ENCODE measurements around the gene SLC30A1. TPM values are rescaled to one million over a fixed set of nuclear protein-coding genes. Genes with fewer than 3 reads are reported as not detected.

Gene SLC30A1
- total and polyA plus RNA-seq, 2 of the 13 experiments (the other 11 are each of a cell fraction or from before 2014, with no cell fraction given) = 5.9 to 24.4 TPM

DNA sequence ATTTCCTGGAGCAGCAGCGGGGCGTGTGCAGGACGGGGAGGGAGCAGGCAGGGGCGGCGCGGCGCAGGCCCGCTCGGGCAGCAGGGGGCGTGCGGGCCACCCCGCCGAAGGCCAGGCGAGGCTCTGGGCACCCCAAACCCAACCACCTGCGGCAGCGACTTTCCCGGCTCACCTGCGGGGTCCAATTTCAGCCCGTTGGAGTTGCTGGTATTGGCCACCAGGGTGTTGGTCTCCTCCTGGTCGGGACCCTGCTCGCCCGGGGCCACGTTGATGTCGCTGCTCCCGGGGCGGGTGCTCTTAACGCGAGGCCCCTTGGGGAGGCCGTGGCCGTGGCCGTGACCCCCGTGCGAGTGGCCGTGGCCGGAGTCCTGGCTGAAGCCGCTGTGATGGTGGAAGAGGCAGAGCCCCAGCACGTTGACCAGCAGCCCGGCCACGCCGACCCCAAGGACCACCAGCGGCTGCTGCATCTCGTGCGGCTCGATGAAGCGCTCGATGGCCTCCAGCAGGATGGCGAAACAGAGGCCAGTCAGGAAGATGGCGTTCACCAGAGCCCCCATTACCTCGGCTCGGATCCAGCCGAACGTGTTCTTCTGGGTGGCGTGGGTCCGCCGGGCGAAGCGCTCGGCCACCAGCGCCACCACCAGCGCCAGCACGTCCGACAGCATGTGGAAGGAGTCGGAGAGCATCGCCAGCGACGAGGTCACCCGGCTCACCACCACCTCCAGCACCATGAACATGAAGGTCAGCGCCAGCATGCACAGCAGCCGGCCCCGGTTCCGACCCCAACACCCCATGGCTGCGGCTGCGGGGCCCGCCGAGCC is 932 bp downstream of the SLC30A1 start (continued):
- TF ChIP-seq, protein P1, sequence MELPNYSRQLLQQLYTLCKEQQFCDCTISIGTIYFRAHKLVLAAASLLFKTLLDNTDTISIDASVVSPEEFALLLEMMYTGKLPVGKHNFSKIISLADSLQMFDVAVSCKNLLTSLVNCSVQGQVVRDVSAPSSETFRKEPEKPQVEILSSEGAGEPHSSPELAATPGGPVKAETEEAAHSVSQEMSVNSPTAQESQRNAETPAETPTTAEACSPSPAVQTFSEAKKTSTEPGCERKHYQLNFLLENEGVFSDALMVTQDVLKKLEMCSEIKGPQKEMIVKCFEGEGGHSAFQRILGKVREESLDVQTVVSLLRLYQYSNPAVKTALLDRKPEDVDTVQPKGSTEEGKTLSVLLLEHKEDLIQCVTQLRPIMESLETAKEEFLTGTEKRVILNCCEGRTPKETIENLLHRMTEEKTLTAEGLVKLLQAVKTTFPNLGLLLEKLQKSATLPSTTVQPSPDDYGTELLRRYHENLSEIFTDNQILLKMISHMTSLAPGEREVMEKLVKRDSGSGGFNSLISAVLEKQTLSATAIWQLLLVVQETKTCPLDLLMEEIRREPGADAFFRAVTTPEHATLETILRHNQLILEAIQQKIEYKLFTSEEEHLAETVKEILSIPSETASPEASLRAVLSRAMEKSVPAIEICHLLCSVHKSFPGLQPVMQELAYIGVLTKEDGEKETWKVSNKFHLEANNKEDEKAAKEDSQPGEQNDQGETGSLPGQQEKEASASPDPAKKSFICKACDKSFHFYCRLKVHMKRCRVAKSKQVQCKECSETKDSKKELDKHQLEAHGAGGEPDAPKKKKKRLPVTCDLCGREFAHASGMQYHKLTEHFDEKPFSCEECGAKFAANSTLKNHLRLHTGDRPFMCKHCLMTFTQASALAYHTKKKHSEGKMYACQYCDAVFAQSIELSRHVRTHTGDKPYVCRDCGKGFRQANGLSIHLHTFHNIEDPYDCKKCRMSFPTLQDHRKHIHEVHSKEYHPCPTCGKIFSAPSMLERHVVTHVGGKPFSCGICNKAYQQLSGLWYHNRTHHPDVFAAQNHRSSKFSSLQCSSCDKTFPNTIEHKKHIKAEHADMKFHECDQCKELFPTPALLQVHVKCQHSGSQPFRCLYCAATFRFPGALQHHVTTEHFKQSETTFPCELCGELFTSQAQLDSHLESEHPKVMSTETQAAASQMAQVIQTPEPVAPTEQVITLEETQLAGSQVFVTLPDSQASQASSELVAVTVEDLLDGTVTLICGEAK (IDR thresholded peaks at IDR 0.05) = no peak
- TF ChIP-seq, protein P1 (CRISPR knock-in tag; IDR thresholded peaks at IDR 0.05) = no peak
- TF ChIP-seq, protein P2, sequence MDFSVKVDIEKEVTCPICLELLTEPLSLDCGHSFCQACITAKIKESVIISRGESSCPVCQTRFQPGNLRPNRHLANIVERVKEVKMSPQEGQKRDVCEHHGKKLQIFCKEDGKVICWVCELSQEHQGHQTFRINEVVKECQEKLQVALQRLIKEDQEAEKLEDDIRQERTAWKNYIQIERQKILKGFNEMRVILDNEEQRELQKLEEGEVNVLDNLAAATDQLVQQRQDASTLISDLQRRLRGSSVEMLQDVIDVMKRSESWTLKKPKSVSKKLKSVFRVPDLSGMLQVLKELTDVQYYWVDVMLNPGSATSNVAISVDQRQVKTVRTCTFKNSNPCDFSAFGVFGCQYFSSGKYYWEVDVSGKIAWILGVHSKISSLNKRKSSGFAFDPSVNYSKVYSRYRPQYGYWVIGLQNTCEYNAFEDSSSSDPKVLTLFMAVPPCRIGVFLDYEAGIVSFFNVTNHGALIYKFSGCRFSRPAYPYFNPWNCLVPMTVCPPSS (IDR thresholded peaks at IDR 0.05) = no peak
- TF ChIP-seq MAF1 (CRISPR knock-in tag; IDR thresholded peaks at IDR 0.05; ENCODE audit: borderline replicate concordance) = 0 out of 2 replicates have a peak, but pooled peaks have one; percentile 28
- no peak for TF ChIP-seq ZFP62 (CRISPR knock-in tag; IDR thresholded peaks at IDR 0.05)
- TF ChIP-seq ZFP36 (IDR thresholded peaks at IDR 0.05; ENCODE audit: borderline replicate concordance, low read depth, low read length, partially characterized antibody) = no peak
- no peak for TF ChIP-seq SETDB1 (CRISPR knock-in tag; IDR thresholded peaks at IDR 0.05; ENCODE audit: borderline replicate concordance)
- peak; percentile 94 for TF ChIP-seq CCDC6 (CRISPR knock-in tag; IDR thresholded peaks at IDR 0.05)
- no peak for TF ChIP-seq DNMT3B (CRISPR knock-in tag; conservative IDR thresholded peaks at IDR 0.05)
- TF ChIP-seq ZNF724P (CRISPR knock-in tag; IDR thresholded peaks at IDR 0.05; ENCODE audit: borderline replicate concordance) = no peak; the same call in 1 of the 2 replicates
- TF ChIP-seq THYN1 (CRISPR knock-in tag; IDR thresholded peaks at IDR 0.05; ENCODE audit: borderline replicate concordance, low read depth) = 0 out of 2 replicates have a peak, but pooled peaks have one; percentile 65
- no peak; the same call in 1 of the 2 replicates for TF ChIP-seq SMAD3 (CRISPR knock-in tag; IDR thresholded peaks at IDR 0.05)
- TF ChIP-seq ZBTB3 (CRISPR knock-in tag; IDR thresholded peaks at IDR 0.05; ENCODE audit: borderline replicate concordance, low read depth) = no peak
- TF ChIP-seq KDM5B (CRISPR knock-in tag; IDR thresholded peaks at IDR 0.05; ENCODE audit: borderline replicate concordance) = peak; percentile 91; the same call in 1 of the 2 replicates
- TF ChIP-seq, protein P3, sequence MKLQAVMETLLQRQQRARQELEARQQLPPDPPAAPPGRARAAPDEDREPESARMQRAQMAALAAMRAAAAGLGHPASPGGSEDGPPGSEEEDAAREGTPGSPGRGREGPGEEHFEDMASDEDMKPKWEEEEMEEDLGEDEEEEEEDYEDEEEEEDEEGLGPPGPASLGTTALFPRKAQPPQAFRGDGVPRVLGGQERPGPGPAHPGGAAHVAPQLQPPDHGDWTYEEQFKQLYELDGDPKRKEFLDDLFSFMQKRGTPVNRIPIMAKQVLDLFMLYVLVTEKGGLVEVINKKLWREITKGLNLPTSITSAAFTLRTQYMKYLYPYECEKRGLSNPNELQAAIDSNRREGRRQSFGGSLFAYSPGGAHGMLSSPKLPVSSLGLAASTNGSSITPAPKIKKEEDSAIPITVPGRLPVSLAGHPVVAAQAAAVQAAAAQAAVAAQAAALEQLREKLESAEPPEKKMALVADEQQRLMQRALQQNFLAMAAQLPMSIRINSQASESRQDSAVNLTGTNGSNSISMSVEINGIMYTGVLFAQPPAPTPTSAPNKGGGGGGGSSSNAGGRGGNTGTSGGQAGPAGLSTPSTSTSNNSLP (IDR thresholded peaks at IDR 0.05; ENCODE audit: low read depth, low read length) = no peak
- no peak for TF ChIP-seq ZNF264 (CRISPR knock-in tag; IDR thresholded peaks at IDR 0.05)
- TF ChIP-seq ZNF552 (CRISPR knock-in tag; IDR thresholded peaks at IDR 0.05; ENCODE audit: borderline replicate concordance) = peak; percentile 11; the same call in 1 of the 2 replicates

Measured in HepG2 (cell line).